Esophagus squamous epithelium (tissue), 5 donors: ENCODE measurements around the gene AMIGO2. TPM values are rescaled to one million over a fixed set of nuclear protein-coding genes. Genes with fewer than 3 reads are reported as not detected.
A peak's percentile ranks its signal among the peaks of the same experiment; 100 is the strongest.

Source experiments
- DNase-seq: peaks from one replicate; lab custom pipeline; 2025; lab: John Stamatoyannopoulos, UW
- H3K27ac ChIP-seq, 4 donors: fragments of 200-600 bp; sonication (generic); one replicate each; pipeline ENCODE4 v1.5.1; 2016 to 2019; ENCODE audit warnings: mild to moderate bottlenecking in 1 of 4
- H3K27me3 ChIP-seq, 4 donors: fragments of 200-600 bp; sonication (generic); 1 replicate in 3 of 4; 2 replicates in 1 of 4; pipeline versions ENCODE4 v1.5.1 to v1.6.0; 2017 to 2021; ENCODE audit warnings: antibody characterized with exemption in 1 of 4
- H3K36me3 ChIP-seq, 3 donors: fragments of 200-600 bp; sonication (generic); one replicate each; pipeline ENCODE4 v1.5.1; 2016 to 2019
- H3K4me1 ChIP-seq, 3 donors: fragments of 200-600 bp; sonication (generic); one replicate each; pipeline ENCODE4 v1.5.1; 2017 to 2019
- H3K4me3 ChIP-seq, 4 donors: fragments of 200-600 bp; sonication (generic); 1 replicate in 3 of 4; 2 replicates in 1 of 4; pipeline ENCODE4 v1.5.1; 2016 to 2019; ENCODE audit warnings: mild to moderate bottlenecking in 2 of 4, moderate library complexity in 1 of 4
- H3K9me3 ChIP-seq, 3 donors: fragments of 200-600 bp; sonication (generic); one replicate each; pipeline ENCODE4 v1.5.1; 2016 to 2019
- CTCF ChIP-seq, 6 experiments: fragments of 450-650 bp in 4 of 6; fragments of 200-600 bp in 2 of 6; sonication (generic) in 2 of 6; IDR thresholded peaks; one replicate each; pipeline ENCODE4 v1.5.1; 2016 to 2019; ENCODE audit warnings: antibody characterized with exemption in 6 of 6, mild to moderate bottlenecking in 4 of 6, moderate library complexity in 4 of 6
- POLR2A ChIP-seq, 4 donors: fragments of 450-650 bp; IDR thresholded peaks; one replicate each; pipeline ENCODE4 v1.6.1; 2017; ENCODE audit warnings: antibody characterized with exemption in 4 of 4, mild to moderate bottlenecking in 4 of 4, moderate library complexity in 3 of 4
- WGBS, 2 donors: methylation state at CpG; one replicate each; pipeline ENCODE4 v1.1.5; 2018; 5-methylcytosine and 5-hydroxymethylcytosine counted together
- intact Hi-C: fragments of 100-400 bp; cut with DNase I; formaldehyde crosslinking; loops from one replicate; pipeline ENCODE4 v1.15.0; 2022
- total RNA-seq, 4 donors: library from RNA; depleted of rRNA; stranded (reverse); fragments of >200 nt; gene quantifications; one replicate each; pipeline ENCODE4 v1.1.0, GENCODE V29; 2016
- donor health status: DM: yes; HTN: yes; CAD: no.

The AMIGO2 gene
- total RNA-seq, 4 donors from 2014 or later: 1.6 to 4.8 (median 2.9) TPM

DNA sequence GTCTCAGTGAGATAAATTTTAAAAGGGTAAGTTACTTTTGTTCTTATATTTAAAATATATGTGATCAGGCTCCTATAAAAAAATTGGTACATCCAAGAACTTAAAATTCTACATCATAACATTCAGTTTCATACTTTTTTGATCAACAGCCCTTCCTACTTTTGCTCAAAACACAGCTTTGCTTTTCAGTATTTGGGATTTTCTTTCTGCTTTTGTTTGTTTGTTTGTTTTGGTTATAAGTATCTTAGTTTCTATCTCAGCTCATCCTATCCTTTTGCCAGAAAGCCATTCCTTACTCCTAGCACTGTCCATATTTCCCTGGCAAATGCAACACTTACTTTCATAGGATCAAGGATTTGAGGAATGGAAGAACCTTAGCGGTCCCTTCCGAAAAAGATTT, 5.0 kb downstream of the AMIGO2 start:
- DNase-seq: no peak
- peaks cover 0 to 32% (median 4%) of the 10 kb centered on the region in 3 donors for H3K4me1 ChIP-seq
- H3K27ac ChIP-seq: no peak overlapping the region
- intact Hi-C loops: loop anchor here (5.0 kb wide), 1 partner anchor 233 kb away; no protein-coding TSS in a partner anchor
- no peaks in the 10 kb centered on the region for H3K27me3 ChIP-seq
- WGBS, 2 donors: 93 to 100% methylated on average over 2 of the region's 2 CpGs
- H3K36me3 ChIP-seq: no peaks in the 10 kb centered on the region
- H3K9me3 ChIP-seq: no peaks in the 10 kb centered on the region
- TF ChIP-seq CTCF (IDR thresholded peaks at IDR 0.05) (no peak), POLR2A (IDR thresholded peaks at IDR 0.05) (no peak)
- no peak overlapping the region for H3K4me3 ChIP-seq

DNA sequence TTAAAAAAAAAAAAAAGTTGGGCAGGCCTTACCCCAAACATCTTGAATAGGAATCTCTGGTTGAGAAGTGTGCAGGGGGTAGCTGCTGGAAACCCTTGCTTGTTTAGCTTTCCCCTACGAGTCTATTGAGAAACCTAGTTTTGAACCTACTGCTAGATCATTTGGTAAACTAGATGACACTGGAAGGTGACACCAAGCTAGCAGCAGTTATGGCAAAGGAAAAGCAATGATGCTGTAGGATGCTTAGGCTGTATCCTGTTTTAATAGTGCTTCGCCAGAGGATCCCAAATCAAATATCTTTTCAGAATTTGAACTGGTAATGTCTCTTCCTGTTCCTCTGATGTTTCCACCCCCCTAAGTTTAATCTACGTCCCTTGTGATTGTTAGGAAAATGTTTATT, 5.8 kb downstream of the AMIGO2 start:
- Histone ChIP-seq H3K36me3 (no peaks in the 10 kb centered on the region), H3K27ac (no peak overlapping the region), H3K4me3 (no peak overlapping the region), H3K9me3 (no peaks in the 10 kb centered on the region), H3K4me1 (peaks cover 0 to 28% (median 4%) of the 10 kb centered on the region in 3 donors), H3K27me3 (no peaks in the 10 kb centered on the region)
- WGBS, 2 donors: 83 to 88% methylated on average over 3 of the region's 3 CpGs
- no peak for TF ChIP-seq CTCF (IDR thresholded peaks at IDR 0.05)
- TF ChIP-seq POLR2A (IDR thresholded peaks at IDR 0.05): no peak
- intact Hi-C loops: no loop called here
- DNase-seq: no peak

GRCh38 chr12:47071241-47071852, 8.4 kb downstream of the AMIGO2 start:
- no peak for DNase-seq
- intact Hi-C loops: no loop called here
- Histone ChIP-seq H3K27me3 (no peaks in the 10 kb centered on the region), H3K4me1 (peaks cover 0 to 11% (median 0%) of the 10 kb centered on the region in 3 donors), H3K36me3 (no peaks in the 10 kb centered on the region), H3K9me3 (no peaks in the 10 kb centered on the region), H3K27ac (no peak overlapping the region), H3K4me3 (no peak overlapping the region)
- TF ChIP-seq POLR2A (IDR thresholded peaks at IDR 0.05) (no peak), CTCF (IDR thresholded peaks at IDR 0.05) (peak in 5 of 6 experiments; percentile 19 to 46 (median 22))
- WGBS, 2 donors: 57 to 61% methylated on average over 5 of the region's 5 CpGs

DNA sequence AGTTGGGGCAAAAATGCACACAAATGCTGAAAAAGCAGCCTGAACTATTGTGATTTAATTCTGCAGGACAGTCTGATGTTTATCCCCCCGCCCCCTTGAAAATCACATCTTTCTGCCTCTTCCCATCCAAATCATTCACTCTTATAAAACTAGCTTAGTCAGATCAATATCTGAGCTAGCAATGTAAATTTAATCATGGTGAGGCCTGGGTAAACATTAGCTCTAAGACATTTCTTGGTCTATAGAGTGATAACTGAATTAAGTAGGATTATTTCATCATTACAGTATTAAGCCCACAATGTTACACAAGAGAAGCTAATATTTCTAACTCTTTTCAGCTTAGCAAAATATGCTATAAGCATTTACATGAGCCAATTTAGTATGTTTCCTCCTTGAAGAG, 9.4 kb downstream of the AMIGO2 start:
- TF ChIP-seq CTCF (IDR thresholded peaks at IDR 0.05) (no peak), POLR2A (IDR thresholded peaks at IDR 0.05) (no peak)
- DNase-seq: no peak
- Histone ChIP-seq H3K4me1 (peaks cover 0 to 15% (median 0%) of the 10 kb centered on the region in 3 donors), H3K4me3 (no peak overlapping the region), H3K36me3 (no peaks in the 10 kb centered on the region), H3K27ac (no peak overlapping the region), H3K9me3 (no peaks in the 10 kb centered on the region), H3K27me3 (no peaks in the 10 kb centered on the region)
- WGBS, 2 donors: 48 to 88% methylated on average over 1 of the region's 1 CpG
- intact Hi-C loops: no loop called here

DNA sequence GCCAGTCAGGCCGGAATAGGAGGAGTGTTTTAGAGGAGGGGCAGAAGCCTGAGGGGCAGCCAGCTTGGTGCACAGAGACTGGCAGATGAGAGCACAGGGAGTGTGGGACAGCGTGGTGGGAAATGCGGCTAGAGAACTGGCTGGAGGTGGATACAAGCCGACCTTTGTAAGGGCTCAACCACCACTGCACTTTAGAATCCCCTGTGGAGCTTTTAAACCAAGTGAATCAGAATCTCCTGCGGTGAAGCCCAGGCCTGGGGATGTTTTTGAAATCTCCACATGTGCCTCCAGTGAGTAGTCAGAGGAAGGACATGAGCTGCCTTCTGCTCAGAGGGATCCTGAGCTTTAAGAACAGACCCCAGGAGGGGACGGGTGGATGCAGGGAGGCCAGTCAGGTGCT, 11.2 kb downstream of the AMIGO2 start:
- no peak for DNase-seq
- no peak overlapping the region for H3K4me3 ChIP-seq
- H3K4me1 ChIP-seq: peaks cover 0 to 15% (median 0%) of the 10 kb centered on the region in 3 donors
- intact Hi-C loops: no loop called here
- H3K36me3 ChIP-seq: no peaks in the 10 kb centered on the region
- no peaks in the 10 kb centered on the region for H3K27me3 ChIP-seq
- whole genome bisulfite sequencing, 2 donors: 82 to 92% methylated on average over 5 to 6 of the region's 6 CpGs
- no peaks in the 10 kb centered on the region for H3K9me3 ChIP-seq
- TF ChIP-seq POLR2A (IDR thresholded peaks at IDR 0.05) (no peak), CTCF (IDR thresholded peaks at IDR 0.05) (no peak)
- no peak overlapping the region for H3K27ac ChIP-seq
